ENCODE results near the gene RRAD.
"Not testable (repeated sequence)": the region's sequence is repeated elsewhere in the genome, so short reads cannot be mapped to it uniquely, and the experiment has no call there.

Gene RRAD

GRCh38 chr16:66899310-66899944 is 25.9 kb downstream of the RRAD start:
- no peak for DNase-seq

GRCh38 chr16:66898933-66899309 is 26.4 kb downstream of the RRAD start:
- DNase-seq: no peak

GRCh38 chr16:66898207-66898606 is 27.1 kb downstream of the RRAD start:
- no peak for DNase-seq

- not testable (repeated sequence) for DNase-seq
Measured at GRCh38 chr16:66896682-66897081, 28.7 kb downstream of the RRAD start.

GRCh38 chr16:66895999-66896398 is 29.3 kb downstream of the RRAD start:
- no peak for DNase-seq

GRCh38 chr16:66895689-66895979 is 29.7 kb downstream of the RRAD start:
- DNase-seq: no peak

GRCh38 chr16:66894948-66895688 is 30.2 kb downstream of the RRAD start:
- peak; percentile 50 for DNase-seq

- DNase-seq: no peak
Measured at GRCh38 chr16:66894055-66894454, 31.3 kb downstream of the RRAD start.

GRCh38 chr16:66891797-66892196 is 33.5 kb downstream of the RRAD start:
- DNase-seq: no peak

- DNase-seq: no peak
Measured at GRCh38 chr16:66891360-66891759, 34.0 kb downstream of the RRAD start.

GRCh38 chr16:66890799-66891198 is 34.5 kb downstream of the RRAD start:
- no peak for DNase-seq

GRCh38 chr16:66889622-66890021 is 35.7 kb downstream of the RRAD start:
- no peak for DNase-seq

GRCh38 chr16:66888647-66889615 is 36.4 kb downstream of the RRAD start:
- DNase-seq: no peak

GRCh38 chr16:66886914-66887313 is 38.4 kb downstream of the RRAD start:
- DNase-seq: no peak

- DNase-seq: no peak
Measured at GRCh38 chr16:66886321-66886720, 39.0 kb downstream of the RRAD start.

GRCh38 chr16:66885491-66885890 is 39.8 kb downstream of the RRAD start:
- no peak for DNase-seq

GRCh38 chr16:66882702-66883101 is 42.6 kb downstream of the RRAD start:
- DNase-seq: no peak

GRCh38 chr16:66881964-66882508 is 43.3 kb downstream of the RRAD start:
- DNase-seq: no peak

- no peak for DNase-seq
Measured at GRCh38 chr16:66881560-66881959, 43.8 kb downstream of the RRAD start.

GRCh38 chr16:66881014-66881417 is 44.3 kb downstream of the RRAD start:
- DNase-seq: no peak

- peak; percentile 90 for DNase-seq
Measured at GRCh38 chr16:66880288-66881013, 44.9 kb downstream of the RRAD start, which contains the start of gene PDP2. PDP2 (plus strand) TSS chr16:66880515; CDS start chr16:66884285, 3,770 bp downstream.

- no peak for DNase-seq
Measured at GRCh38 chr16:66878067-66878466, 47.3 kb downstream of the RRAD start.
